Measurements from ENCODE around the gene C19orf44. TPM values are rescaled to one million over a fixed set of nuclear protein-coding genes. Genes with fewer than 3 reads are reported as not detected.

Gene C19orf44
- total RNA-seq, 6 donors from 2014 or later = 4.3 to 26.2 (median 5.7) TPM

- Histone ChIP-seq H3K27me3 (no peaks in the 10 kb centered on the region), H3K9me3 (no peaks in the 10 kb centered on the region), H3K36me3 (peaks cover 0 to 6% (median 0%) of the 10 kb centered on the region in 4 donors), H3K27ac (peak overlapping the region in 3 of 4 donors; percentile 26 to 66 (median 60)), H3K4me3 (no peak overlapping the region), H3K4me1 (peaks cover 29 to 51% (median 33%) of the 10 kb centered on the region in 4 donors)
- WGBS, 2 donors = 43 to 57% methylated on average over 8 of the region's 8 CpGs
- DNase-seq (no peak), ATAC-seq (ENCODE audit: low FRiP score in 2 of 2) (peak; percentile 19 to 38)
- TF ChIP-seq EP300 (IDR thresholded peaks at IDR 0.05) = no peak
- TF ChIP-seq POLR2A (IDR thresholded peaks at IDR 0.05) = no peak
- TF ChIP-seq, protein P1, sequence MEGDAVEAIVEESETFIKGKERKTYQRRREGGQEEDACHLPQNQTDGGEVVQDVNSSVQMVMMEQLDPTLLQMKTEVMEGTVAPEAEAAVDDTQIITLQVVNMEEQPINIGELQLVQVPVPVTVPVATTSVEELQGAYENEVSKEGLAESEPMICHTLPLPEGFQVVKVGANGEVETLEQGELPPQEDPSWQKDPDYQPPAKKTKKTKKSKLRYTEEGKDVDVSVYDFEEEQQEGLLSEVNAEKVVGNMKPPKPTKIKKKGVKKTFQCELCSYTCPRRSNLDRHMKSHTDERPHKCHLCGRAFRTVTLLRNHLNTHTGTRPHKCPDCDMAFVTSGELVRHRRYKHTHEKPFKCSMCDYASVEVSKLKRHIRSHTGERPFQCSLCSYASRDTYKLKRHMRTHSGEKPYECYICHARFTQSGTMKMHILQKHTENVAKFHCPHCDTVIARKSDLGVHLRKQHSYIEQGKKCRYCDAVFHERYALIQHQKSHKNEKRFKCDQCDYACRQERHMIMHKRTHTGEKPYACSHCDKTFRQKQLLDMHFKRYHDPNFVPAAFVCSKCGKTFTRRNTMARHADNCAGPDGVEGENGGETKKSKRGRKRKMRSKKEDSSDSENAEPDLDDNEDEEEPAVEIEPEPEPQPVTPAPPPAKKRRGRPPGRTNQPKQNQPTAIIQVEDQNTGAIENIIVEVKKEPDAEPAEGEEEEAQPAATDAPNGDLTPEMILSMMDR (IDR thresholded peaks at IDR 0.05) = no peak
- no peak for TF ChIP-seq POLR2AphosphoS5 (IDR thresholded peaks at IDR 0.05)
Observed at GRCh38 chr19:16457954-16458331, 38.3 kb upstream of the C19orf44 start.

DNA sequence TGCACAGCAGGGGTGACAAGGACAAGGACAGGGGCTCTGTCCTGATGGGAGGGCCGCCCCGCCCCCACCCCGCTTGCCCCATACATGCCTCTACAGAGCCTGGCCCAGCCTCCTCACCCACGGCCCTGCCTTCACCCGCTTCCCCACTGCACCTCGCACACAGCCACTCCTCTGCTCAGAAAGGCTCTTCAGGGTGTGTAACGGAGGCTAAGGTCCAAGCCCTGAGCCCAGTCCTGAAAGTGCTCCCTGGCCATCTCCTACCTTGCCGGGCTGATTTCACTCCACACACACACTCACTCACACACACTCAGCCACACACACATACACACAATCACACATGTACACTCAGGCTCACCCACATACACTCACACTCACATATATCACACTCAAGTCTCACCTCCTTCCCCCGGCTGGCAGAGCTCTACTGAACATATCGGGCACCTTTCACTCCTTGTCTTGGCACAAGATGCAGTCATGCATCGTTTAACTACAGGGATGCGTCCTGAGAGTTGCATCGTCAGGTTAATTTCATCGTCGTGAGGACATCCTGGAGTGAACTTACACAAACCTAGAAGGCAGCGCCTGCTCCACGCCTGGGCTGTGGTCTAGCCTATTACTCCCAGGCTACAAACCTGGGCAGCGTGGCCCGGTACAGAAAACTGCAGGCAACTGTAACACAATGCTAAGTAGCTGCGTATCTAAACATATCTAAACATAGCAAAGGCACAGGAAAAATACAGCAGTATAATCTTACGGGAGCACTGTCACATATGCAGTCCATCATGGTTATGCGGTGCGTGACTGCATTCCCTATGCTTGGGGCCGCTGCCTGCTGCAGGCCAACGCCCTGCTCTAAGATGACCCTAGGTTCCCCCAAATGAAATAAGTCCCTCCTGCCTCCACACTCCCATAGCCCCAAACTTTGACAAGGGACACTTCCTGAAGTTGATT lies 37.5 kb upstream of the C19orf44 start:
- 80 to 86% methylated on average over 21 to 25 of the region's 25 CpGs for WGBS, 2 donors
- no peaks in the 10 kb centered on the region for H3K9me3 ChIP-seq
- H3K4me3 ChIP-seq = no peak overlapping the region
- no peaks in the 10 kb centered on the region for H3K27me3 ChIP-seq
- peak in 1 of 2 donors; percentile 30 for ATAC-seq (ENCODE audit: low FRiP score in 2 of 2)
- H3K36me3 ChIP-seq = peaks cover 0 to 6% (median 0%) of the 10 kb centered on the region in 4 donors
- DNase-seq = no peak
- peaks cover 32 to 58% (median 33%) of the 10 kb centered on the region in 4 donors for H3K4me1 ChIP-seq
- H3K27ac ChIP-seq = peak overlapping the region in 3 of 4 donors; percentile 26 to 66 (median 60)
- TF ChIP-seq, protein P1 (IDR thresholded peaks at IDR 0.05) = no peak
- TF ChIP-seq POLR2A (IDR thresholded peaks at IDR 0.05) (no peak), POLR2AphosphoS5 (IDR thresholded peaks at IDR 0.05) (no peak), EP300 (IDR thresholded peaks at IDR 0.05) (no peak)

- TF ChIP-seq EP300 (IDR thresholded peaks at IDR 0.05) (no peak), POLR2AphosphoS5 (IDR thresholded peaks at IDR 0.05) (no peak), POLR2A (IDR thresholded peaks at IDR 0.05) (no peak)
- TF ChIP-seq, protein P1 (IDR thresholded peaks at IDR 0.05) = no peak
- Histone ChIP-seq H3K4me3 (no peak overlapping the region), H3K36me3 (peaks cover 0 to 6% (median 0%) of the 10 kb centered on the region in 4 donors), H3K27ac (no peak overlapping the region), H3K9me3 (no peaks in the 10 kb centered on the region), H3K4me1 (peaks cover 26 to 63% (median 32%) of the 10 kb centered on the region in 4 donors), H3K27me3 (no peaks in the 10 kb centered on the region)
- ATAC-seq (ENCODE audit: low FRiP score in 2 of 2) (no peak), DNase-seq (no peak)
- WGBS, 2 donors = 91 to 93% methylated on average over 3 of the region's 3 CpGs
Observed at GRCh38 chr19:16459680-16460079, 36.5 kb upstream of the C19orf44 start.

- Histone ChIP-seq H3K27ac (no peak overlapping the region), H3K4me3 (no peak overlapping the region), H3K9me3 (no peaks in the 10 kb centered on the region), H3K36me3 (peaks cover 0 to 6% (median 0%) of the 10 kb centered on the region in 4 donors), H3K4me1 (peaks cover 26 to 63% (median 32%) of the 10 kb centered on the region in 4 donors), H3K27me3 (no peaks in the 10 kb centered on the region)
- DNase-seq (no peak), ATAC-seq (ENCODE audit: low FRiP score in 2 of 2) (no peak)
- TF ChIP-seq POLR2AphosphoS5 (IDR thresholded peaks at IDR 0.05) (no peak), EP300 (IDR thresholded peaks at IDR 0.05) (no peak), POLR2A (IDR thresholded peaks at IDR 0.05) (no peak)
- TF ChIP-seq, protein P1 (IDR thresholded peaks at IDR 0.05) = no peak
- WGBS, 2 donors = 78 to 81% methylated on average over 8 of the region's 8 CpGs
Observed at GRCh38 chr19:16460454-16460853, 35.7 kb upstream of the C19orf44 start.
